ENCODE data around the gene NELL2. TPM values are rescaled to one million over a fixed set of nuclear protein-coding genes. Genes with fewer than 3 reads are reported as not detected.

Gene NELL2
- total RNA-seq, 4 donors from 2014 or later = 2.6 to 32.3 (median 11.9) TPM

DNA sequence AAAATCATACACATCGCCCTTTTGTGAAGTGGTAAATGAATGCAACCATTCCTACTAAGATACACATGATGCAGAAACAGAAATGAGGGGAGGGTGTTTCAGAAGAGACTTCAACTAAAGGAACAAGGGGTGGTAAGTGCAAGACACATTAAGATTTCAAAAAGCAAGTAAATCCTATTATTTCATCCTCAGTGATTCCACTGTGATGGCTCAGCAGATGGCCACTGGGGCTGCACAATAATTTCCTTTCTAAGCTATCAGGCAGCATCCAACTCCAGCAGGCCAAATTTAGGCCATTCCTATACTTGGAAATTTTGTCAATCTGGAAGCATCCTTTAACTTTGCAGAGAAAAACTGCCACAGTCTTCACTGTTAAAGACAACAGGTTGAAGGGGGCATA lies 272.4 kb downstream of the NELL2 start:
- no peak for DNase-seq (ENCODE audit: low spot score in 2 of 2)
- 84% methylated on average over 1 of the region's 1 CpG for WGBS, 2 donors
- H3K4me3 ChIP-seq (ENCODE audit: low read depth, poor library complexity, severe bottlenecking) = no peak overlapping the region
- intact Hi-C loops (cut with DNase I; ENCODE audit: low total_unique reads) = no loop called here
- TF ChIP-seq, protein P1, sequence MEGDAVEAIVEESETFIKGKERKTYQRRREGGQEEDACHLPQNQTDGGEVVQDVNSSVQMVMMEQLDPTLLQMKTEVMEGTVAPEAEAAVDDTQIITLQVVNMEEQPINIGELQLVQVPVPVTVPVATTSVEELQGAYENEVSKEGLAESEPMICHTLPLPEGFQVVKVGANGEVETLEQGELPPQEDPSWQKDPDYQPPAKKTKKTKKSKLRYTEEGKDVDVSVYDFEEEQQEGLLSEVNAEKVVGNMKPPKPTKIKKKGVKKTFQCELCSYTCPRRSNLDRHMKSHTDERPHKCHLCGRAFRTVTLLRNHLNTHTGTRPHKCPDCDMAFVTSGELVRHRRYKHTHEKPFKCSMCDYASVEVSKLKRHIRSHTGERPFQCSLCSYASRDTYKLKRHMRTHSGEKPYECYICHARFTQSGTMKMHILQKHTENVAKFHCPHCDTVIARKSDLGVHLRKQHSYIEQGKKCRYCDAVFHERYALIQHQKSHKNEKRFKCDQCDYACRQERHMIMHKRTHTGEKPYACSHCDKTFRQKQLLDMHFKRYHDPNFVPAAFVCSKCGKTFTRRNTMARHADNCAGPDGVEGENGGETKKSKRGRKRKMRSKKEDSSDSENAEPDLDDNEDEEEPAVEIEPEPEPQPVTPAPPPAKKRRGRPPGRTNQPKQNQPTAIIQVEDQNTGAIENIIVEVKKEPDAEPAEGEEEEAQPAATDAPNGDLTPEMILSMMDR (IDR thresholded peaks at IDR 0.05) = no peak
- no peak for TF ChIP-seq POLR2A (IDR thresholded peaks at IDR 0.05)

GRCh38 chr12:44592626-44593025 lies 283.5 kb downstream of the NELL2 start:
- H3K4me3 ChIP-seq (ENCODE audit: low read depth, poor library complexity, severe bottlenecking) = no peak overlapping the region
- TF ChIP-seq, protein P1 (IDR thresholded peaks at IDR 0.05) = no peak
- TF ChIP-seq POLR2A (IDR thresholded peaks at IDR 0.05) = no peak
- DNase-seq (ENCODE audit: low spot score in 2 of 2) = no peak
- intact Hi-C loops (cut with DNase I; ENCODE audit: low total_unique reads) = no loop called here

GRCh38 chr12:44589697-44590096 lies 286.4 kb downstream of the NELL2 start:
- intact Hi-C loops (cut with DNase I; ENCODE audit: low total_unique reads) = no loop called here
- H3K4me3 ChIP-seq (ENCODE audit: low read depth, poor library complexity, severe bottlenecking) = no peak overlapping the region
- DNase-seq (ENCODE audit: low spot score in 2 of 2) = no peak
- TF ChIP-seq POLR2A (IDR thresholded peaks at IDR 0.05) = no peak
- TF ChIP-seq, protein P1 (IDR thresholded peaks at IDR 0.05) = no peak

- no peak overlapping the region for H3K4me3 ChIP-seq (ENCODE audit: low read depth, poor library complexity, severe bottlenecking)
- no peak for TF ChIP-seq POLR2A (IDR thresholded peaks at IDR 0.05)
- TF ChIP-seq, protein P1 (IDR thresholded peaks at IDR 0.05) = no peak
- intact Hi-C loops (cut with DNase I; ENCODE audit: low total_unique reads) = no loop called here
- 63 to 73% methylated on average over 1 of the region's 1 CpG for WGBS, 2 donors
- no peak for DNase-seq (ENCODE audit: low spot score in 2 of 2)
Observed at GRCh38 chr12:44588651-44589050, 287.5 kb downstream of the NELL2 start.

DNA sequence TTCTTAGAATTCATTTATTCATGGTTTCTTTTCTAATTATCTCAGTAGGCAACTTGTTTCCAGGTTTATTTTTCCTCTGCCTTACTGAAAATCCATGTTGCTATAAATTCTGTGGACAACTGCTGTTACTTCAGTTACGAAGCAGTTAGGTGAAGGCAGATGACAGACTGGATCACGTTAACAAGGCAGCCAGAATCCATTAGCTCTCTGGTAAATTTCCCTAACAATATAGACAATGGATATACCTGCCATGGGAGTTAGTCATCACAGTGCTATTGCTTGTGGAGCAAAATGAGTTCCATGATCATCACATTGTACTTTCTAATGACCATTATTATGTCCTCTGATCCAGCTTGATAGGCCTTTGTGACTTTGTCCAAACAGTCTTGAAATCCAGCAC lies 291.5 kb downstream of the NELL2 start:
- WGBS, 2 donors = 73 to 77% methylated on average over 2 of the region's 2 CpGs
- no peak overlapping the region for H3K4me3 ChIP-seq (ENCODE audit: low read depth, poor library complexity, severe bottlenecking)
- DNase-seq (ENCODE audit: low spot score in 2 of 2) = no peak
- no peak for TF ChIP-seq POLR2A (IDR thresholded peaks at IDR 0.05)
- TF ChIP-seq, protein P1 (IDR thresholded peaks at IDR 0.05) = no peak
- intact Hi-C loops (cut with DNase I; ENCODE audit: low total_unique reads) = no loop called here

DNA sequence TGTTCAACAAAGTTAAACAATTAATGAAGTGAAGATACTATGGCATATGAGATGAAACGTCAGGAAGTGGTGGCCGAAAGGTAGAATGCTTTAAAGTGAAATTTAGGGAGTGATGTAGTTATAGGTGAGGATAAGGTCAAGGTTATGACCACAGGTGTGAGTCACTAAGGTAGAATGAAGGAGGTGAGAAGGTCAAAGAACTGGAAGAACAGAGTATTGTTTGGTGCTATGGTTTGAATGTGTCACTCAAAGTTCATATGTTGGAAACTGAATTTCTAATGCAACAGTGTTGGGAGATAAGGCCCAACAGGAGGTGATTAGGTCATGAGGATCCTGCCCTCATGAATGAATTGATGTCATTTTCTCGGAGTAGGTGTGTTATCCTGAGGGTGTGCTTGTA lies 293.6 kb downstream of the NELL2 start:
- H3K4me3 ChIP-seq (ENCODE audit: low read depth, poor library complexity, severe bottlenecking) = no peak overlapping the region
- WGBS, 2 donors = 92 to 93% methylated on average over 3 of the region's 3 CpGs
- no peak for DNase-seq (ENCODE audit: low spot score in 2 of 2)
- TF ChIP-seq, protein P1 (IDR thresholded peaks at IDR 0.05) = no peak
- TF ChIP-seq POLR2A (IDR thresholded peaks at IDR 0.05) = no peak
- intact Hi-C loops (cut with DNase I; ENCODE audit: low total_unique reads) = no loop called here

All from lower leg skin (tissue), 4 donors.